ENCODE data around the gene BMP4.

DNA sequence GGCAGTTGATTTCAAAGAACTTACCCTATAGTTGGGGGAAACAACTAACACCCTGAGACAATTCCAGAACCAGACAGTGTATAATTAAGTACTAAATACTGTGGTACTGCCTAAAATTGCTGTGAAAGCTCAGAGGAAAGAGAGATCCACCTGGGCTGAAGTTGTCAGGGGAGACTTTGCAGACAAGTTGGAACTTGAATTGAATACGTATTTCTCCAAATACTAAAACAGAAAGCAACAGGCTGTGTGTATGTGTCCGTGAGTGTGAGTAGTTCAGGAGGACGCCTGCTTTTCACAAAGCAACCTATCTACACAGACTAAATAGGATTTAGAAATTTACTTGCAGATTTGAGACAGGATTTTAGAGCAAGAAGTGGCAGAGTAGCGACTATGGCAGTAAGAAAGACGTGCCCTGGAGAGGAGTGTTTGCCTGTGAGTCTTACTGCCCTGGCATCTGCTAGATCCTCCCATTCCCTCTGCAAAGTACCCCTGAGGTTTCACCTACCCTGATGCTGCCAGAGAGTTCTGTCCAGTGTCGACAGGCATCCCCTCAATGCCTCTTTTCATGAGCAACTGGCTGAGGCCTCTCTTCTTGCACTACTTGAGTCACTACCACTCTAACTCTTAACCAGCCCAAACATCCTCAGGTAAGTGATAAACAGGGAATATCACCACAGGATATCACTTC lies 37.4 kb upstream of the BMP4 start:
- TF ChIP-seq, protein P1, sequence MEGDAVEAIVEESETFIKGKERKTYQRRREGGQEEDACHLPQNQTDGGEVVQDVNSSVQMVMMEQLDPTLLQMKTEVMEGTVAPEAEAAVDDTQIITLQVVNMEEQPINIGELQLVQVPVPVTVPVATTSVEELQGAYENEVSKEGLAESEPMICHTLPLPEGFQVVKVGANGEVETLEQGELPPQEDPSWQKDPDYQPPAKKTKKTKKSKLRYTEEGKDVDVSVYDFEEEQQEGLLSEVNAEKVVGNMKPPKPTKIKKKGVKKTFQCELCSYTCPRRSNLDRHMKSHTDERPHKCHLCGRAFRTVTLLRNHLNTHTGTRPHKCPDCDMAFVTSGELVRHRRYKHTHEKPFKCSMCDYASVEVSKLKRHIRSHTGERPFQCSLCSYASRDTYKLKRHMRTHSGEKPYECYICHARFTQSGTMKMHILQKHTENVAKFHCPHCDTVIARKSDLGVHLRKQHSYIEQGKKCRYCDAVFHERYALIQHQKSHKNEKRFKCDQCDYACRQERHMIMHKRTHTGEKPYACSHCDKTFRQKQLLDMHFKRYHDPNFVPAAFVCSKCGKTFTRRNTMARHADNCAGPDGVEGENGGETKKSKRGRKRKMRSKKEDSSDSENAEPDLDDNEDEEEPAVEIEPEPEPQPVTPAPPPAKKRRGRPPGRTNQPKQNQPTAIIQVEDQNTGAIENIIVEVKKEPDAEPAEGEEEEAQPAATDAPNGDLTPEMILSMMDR (IDR thresholded peaks at IDR 0.05 in 8 of 11, conservative IDR thresholded peaks at IDR 0.05 in 3 of 11): no peak
- TF ChIP-seq POLR2A (IDR thresholded peaks at IDR 0.05): no peak
- TF ChIP-seq POLR2AphosphoS5 (IDR thresholded peaks at IDR 0.05): no peak
